NCI-H187 (cell line): ENCODE data around the gene TBC1D16.

Source experiments
- DNase-seq, 2 experiments: peaks; one replicate each; lab custom pipeline; 2025; lab: John Stamatoyannopoulos, UW

The TBC1D16 gene

GRCh38 chr17:80025796-80026195, 9.9 kb downstream of the TBC1D16 start:
- DNase-seq, result no peak

GRCh38 chr17:80025140-80025539, 10.5 kb downstream of the TBC1D16 start:
- DNase-seq, result no peak

- no peak for DNase-seq
Observed at GRCh38 chr17:80024206-80024972, 11.3 kb downstream of the TBC1D16 start.

GRCh38 chr17:80023481-80024205, 12.0 kb downstream of the TBC1D16 start:
- DNase-seq, result no peak

- no peak for DNase-seq
Observed at GRCh38 chr17:80021600-80021999, 14.1 kb downstream of the TBC1D16 start.

GRCh38 chr17:80018917-80019651, 16.6 kb downstream of the TBC1D16 start:
- no peak for DNase-seq

GRCh38 chr17:80017226-80018010, 18.3 kb downstream of the TBC1D16 start:
- DNase-seq, result no peak

GRCh38 chr17:80012765-80013741, 22.6 kb downstream of the TBC1D16 start:
- DNase-seq, result no peak

- DNase-seq, result no peak
Observed at GRCh38 chr17:80011989-80012555, 23.6 kb downstream of the TBC1D16 start.

GRCh38 chr17:80010283-80010858, 25.3 kb downstream of the TBC1D16 start:
- DNase-seq, result no peak

GRCh38 chr17:80009391-80010282, 26.0 kb downstream of the TBC1D16 start:
- DNase-seq, result no peak

- no peak for DNase-seq
Observed at GRCh38 chr17:80008848-80009247, 26.8 kb downstream of the TBC1D16 start.

GRCh38 chr17:80008383-80008840, 27.3 kb downstream of the TBC1D16 start:
- peak; percentile 77 to 90 for DNase-seq

- no peak for DNase-seq
Observed at GRCh38 chr17:80007939-80008338, 27.7 kb downstream of the TBC1D16 start.

GRCh38 chr17:80006811-80007752, 28.6 kb downstream of the TBC1D16 start:
- no peak for DNase-seq

- no peak for DNase-seq
Observed at GRCh38 chr17:80006339-80006720, 29.3 kb downstream of the TBC1D16 start.
